ENCODE data around the gene CFAP46.
"Not testable (repeated sequence)": the region's sequence is repeated elsewhere in the genome, so short reads cannot be mapped to it uniquely, and the experiment has no call there.

CFAP46 gene

DNA sequence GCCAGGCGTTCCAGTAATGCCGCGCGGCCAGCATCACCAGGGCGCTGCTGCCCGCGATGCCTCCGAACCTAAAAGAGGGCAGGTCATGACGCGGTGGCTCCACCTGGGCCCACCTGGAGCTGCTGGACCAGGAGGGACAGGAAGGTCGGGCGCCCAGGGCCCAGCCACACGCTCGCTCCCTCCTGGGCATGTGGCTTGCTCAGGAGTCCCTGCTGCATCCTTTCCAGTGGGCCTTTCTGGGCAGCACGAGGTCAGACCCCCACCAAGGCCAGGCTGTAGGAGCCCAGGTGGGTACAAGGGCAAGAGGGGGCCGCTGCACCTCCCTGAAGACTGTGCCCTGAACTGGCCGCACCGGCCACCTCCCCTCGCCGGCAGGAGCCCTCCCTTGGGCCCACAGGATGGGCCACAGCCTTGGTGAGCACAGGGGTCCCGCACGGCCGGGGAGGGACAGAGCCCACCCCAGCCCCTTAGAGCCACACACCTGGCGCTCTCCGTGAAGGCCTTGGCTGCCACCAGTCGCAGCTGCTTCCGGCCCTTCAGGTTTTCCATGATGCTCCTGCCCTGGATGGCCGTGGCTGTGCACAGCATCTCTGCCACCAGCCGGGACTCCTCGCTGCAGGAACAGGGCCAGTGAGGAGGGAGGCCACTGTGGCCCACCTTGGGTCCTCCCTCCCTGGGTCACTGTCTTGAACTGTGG lies 43.2 kb downstream of the CFAP46 start:
- DNase-seq (ENCODE audit: low read depth in 2 of 2), result no peak

DNA sequence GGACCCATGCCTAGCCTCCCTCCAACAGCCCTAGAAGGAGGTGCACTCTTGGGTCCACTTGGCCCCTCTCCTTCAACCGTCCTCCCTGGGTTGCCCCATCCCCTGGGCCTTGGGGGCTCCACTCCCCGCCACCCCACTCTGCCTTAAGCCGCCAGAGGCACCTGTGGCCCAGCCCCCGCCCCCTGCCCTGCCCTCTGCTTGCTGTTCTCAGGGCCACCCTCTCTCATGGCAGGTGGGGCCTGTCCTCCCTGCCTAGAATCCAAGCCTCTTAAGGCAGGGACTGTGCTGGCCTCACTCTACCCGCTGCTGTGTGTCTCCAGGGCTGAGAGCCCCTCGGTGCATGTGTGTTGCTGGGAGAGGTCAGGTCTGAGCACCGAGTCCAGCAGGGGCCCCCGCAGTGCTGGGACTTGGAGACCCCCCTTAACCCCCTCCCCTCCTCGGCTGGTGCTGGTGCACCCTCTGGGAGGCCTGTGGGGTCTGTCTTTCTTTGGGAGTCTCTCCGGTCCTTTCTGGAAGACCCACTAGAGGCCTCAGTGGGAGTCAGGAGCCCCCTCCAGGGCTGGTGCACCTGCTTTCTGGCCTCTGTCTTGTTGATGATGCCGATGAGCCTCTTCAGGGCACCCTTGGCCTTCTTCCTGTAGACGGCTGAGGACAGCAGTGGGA lies 43.8 kb downstream of the CFAP46 start:
- DNase-seq (ENCODE audit: low read depth in 2 of 2), result no peak

DNA sequence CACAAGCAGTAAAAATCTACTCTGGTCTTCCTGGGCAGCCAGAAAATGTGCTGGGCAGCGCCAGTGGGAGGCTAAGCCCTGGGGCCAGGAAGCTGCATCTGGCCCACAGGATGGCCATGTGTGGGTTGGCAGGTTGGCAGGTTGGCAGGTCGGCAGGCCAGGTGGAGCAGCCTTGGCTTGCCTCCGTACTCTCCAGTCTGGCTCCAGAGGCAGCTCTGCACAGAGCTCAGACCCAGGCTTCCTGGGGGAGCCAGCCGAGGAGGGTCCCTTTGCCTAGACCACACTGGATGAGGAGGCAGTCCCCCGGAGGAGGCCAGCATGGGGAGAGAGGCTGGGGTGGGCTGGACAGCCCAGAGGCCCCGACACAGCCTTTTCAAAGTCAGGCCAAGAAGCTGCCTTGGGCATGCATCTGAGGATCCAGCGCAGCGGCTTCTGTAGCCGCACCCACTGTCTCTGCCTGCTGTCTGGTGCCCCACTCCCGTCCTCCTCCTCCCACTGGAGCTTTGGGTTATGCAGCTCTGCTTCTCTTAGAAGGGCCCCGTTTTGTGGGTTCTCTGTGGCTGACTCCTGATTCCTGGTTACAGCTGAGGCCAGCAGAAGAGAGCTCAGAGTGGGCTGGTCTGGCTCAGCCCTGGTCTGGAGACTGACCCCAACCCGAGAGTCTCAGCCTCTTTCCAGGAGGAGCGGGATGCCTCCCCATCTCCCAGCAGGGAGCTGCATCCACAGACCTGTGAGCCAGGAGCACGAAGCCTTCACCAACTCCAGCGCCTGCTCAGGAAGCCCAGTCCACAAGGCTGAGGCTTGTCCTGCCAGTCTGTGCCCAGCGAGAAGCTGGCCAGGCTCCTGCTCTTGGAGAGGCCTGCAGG lies 44.6 kb downstream of the CFAP46 start:
- no peak for DNase-seq (ENCODE audit: low read depth in 2 of 2)

DNA sequence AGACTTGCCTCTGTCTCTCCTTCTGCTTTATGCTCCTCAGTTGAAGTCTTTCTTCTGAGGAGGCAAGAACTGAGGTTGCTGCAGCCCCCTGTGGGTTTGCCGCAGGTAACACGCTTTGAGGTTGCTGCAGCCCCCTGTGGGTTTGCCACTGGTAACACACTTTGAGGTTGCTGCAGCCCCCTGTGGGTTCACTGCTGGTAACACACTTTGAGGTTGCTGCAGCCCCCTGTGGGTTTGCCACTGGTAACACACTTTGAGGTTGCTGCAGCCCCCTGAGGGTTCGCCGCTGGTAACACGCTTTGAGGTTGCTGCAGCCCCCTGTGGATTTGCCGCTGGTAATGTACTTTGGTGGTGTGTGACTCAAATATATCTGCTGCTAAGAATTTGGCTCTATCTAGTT lies 48.6 kb downstream of the CFAP46 start:
- not testable (repeated sequence) for DNase-seq (ENCODE audit: low read depth in 2 of 2)

DNA sequence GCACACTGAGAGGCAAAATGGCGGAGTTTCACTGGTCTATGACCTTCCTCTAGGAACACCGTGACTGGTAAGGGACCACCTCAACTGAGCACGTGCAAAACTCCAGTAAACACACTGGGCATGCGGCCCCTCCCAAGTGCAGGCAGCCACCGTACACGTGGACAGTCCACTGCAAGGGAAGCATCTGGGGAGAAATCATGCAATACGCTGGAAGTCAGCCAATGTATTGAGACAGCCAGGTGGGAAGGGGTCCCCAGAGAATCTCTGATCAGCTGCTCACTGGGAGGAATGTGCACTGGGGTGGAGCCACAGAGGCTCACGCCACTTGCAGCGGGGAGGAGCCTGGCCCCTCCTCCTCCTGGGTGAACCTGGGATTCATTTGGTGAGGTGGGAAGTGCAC lies 49.3 kb downstream of the CFAP46 start:
- no peak for DNase-seq (ENCODE audit: low read depth in 2 of 2)

DNA sequence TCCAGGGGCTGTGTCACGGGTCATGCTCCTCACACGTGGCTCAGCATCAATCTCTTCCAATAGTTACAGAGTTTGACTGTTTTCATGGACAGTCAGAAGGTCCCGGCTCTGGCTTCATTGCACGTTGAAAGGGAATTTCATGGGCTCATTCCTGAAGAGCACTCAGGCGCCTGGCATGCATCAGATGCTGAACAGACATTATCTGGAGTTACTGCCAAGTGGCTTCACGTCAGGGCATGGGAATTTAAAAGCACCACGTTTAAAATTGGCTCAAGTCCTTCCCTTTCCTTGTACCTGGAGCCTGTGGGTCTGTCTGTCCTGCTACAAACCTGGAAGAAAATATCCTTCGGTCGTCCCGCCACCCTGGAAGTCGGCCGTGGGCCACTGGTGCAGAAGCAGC lies 50.4 kb downstream of the CFAP46 start:
- no peak for DNase-seq (ENCODE audit: low read depth in 2 of 2)

DNA sequence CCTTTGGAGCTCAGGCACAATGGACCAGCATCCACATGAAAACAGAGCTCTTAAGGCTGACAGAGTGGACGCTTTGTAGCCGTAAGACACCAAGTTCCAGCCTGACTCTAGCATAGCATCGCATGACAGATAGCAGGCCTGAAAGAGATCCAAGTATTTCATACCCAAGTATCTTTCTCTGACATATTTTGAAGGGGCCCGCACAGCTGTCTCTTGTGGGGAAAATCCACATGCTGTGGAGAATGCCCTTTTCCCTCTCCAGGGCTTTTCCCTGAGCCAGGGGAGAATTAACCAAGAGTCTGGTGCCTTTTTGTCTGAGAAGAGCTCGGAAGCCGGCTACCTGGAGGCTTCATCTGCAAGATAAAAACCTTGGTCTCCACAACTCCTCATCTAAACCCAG lies 51.0 kb downstream of the CFAP46 start:
- no peak for DNase-seq (ENCODE audit: low read depth in 2 of 2)

DNA sequence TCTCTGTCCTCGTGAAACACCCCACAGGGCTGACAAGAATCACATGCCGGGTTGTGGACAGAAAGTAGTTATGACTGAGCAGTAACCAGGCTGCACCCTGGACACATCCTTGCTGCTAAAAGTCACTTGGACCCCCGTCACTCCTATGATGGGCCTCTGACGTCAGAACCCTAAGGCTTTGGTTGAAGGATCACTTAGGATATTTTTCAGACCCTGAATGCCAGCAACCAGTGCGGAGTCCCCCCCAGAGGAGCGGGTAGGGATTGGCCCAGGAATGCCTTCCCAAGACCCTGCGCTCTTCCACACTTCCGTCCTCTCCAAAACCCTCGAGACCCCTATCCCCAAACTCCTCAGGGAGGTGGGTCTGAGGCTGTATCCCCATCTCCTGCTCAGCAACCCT lies 52.1 kb downstream of the CFAP46 start:
- no peak for DNase-seq (ENCODE audit: low read depth in 2 of 2)

DNA sequence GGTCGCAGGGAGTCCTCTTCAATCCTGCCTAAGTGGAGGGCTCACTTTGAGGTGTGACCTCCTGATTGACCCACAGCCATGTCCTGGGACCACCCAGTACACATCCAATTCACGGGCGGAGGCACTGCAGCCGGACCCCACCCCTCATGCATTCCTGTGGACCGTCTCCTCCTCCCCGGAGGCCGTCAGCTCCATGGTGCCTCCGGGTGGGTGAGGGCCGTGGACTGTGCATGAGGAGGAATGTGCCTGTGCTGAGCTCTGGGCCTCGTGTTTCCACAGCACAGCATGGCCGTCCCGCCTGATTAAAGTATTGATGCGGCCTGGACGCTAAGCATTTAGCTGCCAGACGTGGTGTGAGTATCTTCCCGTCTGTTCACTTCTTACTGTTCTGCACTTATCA lies 52.8 kb downstream of the CFAP46 start:
- no peak for DNase-seq (ENCODE audit: low read depth in 2 of 2)

DNA sequence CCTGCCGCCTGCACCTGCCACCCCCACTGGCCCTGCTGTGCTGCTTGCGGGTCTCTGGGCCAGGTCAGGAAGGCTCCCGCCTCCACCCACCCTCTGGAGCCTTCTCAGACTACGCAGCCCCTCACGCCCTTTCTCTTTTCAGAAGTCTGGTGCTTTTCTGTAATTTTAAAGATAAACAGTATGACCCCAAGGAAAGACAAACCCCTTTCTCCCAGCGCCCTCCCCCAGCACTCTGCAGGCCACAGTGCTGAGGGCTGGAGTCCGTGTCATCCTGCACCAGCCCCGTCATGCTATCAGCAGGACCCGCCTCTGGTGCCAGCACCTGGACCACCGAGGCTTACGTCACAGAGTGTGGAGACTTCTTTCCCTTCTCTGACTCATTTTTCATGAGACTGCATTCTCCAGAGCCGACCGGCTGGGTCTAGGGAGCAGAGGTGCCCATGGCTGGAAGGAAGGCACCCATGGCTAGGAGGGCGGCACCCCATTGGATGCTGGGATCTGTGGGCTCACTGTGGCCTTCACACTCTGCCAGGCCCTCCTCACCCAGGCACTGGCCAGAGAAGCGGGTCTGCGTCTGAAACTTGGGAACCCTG lies 53.4 kb downstream of the CFAP46 start:
- DNase-seq (ENCODE audit: low read depth in 2 of 2), result no peak

DNA sequence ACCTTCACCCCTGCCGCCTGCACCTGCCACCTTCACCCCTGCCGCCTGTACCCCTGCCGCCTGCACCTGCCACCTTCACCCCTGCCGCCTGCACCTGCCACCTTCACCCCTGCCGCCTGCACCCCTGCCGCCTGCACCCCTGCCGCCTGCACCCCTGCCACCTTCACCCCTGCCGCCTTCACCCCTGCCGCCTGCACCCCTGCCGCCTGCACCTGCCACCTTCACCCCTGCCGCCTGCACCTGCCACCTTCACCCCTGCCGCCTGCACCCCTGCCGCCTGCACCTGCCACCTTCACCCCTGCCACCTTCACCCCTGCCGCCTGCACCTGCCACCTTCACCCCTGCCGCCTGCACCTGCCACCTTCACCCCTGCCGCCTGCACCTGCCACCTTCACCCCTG lies 53.9 kb downstream of the CFAP46 start:
- not testable (repeated sequence) for DNase-seq (ENCODE audit: low read depth in 2 of 2)

DNA sequence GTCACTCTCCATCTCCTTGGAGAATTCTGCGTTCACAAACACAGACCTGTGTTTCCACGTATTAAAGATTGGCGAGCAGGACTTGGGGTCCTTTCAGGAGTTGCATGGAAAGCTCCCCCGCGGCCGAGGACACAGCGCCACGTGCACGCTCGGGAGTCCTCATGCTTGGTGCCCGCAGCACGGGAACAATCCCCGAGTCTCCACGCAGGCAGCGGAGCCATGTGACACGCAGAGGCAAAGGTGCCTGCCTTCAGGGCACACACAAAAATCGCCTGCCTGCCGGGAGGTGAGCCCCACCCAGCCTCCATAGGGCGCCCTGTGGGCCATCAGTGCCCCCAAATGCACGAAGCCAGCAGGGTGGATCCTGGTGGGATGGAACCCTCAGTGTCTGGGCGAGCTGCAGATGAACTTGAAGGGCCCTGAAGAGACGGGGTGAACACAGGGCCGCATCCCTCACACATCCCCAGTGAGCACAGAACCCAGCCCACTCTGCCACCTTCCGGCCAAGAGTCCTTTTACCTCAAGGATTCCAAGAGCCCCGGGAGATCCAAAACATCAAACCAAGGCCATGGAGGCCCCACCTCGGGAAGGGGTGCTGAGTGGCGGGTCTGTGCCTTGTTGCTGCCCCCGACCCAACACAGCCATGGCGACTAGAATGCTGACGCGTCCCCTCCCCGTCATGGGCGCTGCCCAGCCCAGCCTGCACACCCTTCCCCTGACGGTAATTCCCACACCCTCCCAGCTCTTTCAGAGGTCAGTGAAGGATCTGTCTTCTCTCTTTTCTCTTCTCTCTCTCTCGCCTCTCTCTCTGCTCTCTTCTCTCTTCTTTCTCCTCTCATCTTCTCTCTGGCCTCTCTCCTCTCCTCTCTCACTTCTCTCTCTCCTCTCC lies 55.9 kb downstream of the CFAP46 start:
- no peak for DNase-seq (ENCODE audit: low read depth in 2 of 2)

DNA sequence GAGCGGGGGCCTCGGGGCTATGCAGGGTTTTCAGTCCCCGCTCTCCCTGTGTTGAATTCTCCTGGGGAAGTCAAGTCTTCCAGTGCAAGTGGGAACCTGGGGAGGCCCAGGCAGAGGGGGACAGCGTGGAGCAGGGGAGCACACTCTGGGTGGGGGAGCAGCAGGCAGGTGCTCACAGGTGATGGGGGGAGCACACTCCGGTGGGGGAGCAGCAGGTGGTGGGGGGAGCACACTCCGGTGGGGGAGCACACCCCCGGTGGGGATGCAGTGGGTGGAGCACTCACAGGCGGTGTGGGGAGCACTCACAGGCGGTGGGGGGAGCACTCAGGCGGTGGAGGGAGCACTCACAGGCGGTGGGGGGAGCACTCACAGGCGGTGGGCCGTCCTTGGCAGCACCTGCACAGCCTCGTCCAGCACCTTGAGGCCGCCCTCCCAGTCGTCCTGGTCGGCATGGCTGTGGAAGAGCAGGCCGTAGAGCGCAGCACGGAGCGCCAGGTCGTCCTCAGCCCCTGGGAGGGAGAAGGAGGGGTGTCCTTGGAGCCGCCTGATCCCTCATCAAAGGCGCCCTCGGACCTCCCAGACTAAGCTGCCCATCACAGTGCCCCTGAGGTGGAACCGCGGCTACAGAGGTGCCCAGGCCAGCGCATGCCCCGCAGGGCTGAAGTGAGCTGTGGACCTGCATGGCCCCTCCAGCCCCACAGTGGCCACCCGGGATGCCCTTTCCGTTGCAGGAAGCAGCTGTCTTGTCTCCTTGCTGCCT lies 56.7 kb downstream of the CFAP46 start:
- no peak for DNase-seq (ENCODE audit: low read depth in 2 of 2)

DNA sequence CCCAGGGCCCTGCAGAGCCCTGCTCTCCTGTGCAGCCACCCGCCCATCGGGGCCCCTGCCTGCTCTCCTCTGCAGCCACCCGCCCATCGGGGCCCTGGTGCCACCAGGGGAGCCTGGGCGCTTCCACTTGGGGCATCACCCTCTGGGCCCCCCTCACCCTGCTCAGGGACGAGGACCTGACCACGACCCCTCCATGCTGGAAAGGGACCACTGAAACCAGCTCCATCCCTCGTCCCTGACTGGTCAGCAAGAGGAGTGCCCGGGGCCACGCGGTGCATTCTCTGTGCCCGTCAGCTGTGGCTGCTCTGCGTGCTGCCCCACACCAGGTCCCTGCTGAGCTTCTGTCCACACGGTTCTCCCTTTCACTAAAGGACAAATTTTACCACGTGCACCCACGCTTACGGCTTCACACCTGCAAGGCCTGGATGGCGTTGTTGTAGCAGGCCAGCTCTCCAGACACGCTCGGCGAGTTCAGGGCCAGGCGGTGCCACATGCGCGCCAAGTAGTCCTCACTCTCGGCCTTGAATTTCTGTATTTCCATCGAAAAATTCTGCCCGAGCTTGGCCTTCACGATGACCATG lies 57.6 kb downstream of the CFAP46 start:
- no peak for DNase-seq (ENCODE audit: low read depth in 2 of 2)

DNA sequence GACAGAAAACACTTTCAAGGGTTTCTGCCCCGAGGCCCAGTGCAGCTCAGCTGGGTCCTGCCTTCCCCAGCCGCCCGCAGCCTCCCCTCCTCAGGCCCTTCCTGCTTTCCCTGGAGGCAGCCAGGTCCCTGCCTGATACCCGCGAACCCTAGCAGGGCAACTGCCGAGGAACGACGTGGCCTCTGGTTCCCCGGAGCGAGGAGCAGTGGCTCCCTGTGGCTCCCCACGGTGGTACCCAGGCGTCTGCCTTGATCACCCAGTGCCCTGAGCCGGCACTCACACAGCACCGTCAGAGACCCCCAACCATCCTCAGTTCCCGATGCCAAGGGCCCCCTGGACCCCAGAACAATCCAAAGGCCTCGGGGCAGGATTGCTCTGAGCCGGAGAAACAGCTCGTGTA lies 58.3 kb downstream of the CFAP46 start:
- no peak for DNase-seq (ENCODE audit: low read depth in 2 of 2)

DNA sequence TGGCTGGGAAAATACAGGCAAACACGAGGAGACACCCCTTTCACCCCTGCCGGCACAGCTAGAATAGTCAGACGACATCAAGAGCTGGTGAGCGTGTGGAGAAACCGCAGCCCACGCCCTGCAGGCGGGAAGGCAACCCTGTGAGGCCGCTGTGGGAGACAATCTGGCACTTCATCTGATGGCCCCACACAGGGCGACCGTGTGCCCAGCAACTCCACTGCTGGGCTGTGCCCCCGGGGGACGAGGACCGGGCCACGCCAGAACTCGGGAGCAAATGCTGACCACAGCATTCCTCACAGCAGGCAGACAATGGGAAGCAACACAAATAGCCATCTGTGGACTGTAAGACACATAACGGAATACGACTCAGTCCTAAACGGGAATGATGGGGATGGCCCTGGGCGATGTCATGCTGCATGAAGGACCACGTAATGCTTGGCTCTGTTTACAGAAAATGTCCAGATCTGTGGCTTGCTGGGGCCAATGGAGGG lies 58.9 kb downstream of the CFAP46 start:
- no peak for DNase-seq (ENCODE audit: low read depth in 2 of 2)

DNA sequence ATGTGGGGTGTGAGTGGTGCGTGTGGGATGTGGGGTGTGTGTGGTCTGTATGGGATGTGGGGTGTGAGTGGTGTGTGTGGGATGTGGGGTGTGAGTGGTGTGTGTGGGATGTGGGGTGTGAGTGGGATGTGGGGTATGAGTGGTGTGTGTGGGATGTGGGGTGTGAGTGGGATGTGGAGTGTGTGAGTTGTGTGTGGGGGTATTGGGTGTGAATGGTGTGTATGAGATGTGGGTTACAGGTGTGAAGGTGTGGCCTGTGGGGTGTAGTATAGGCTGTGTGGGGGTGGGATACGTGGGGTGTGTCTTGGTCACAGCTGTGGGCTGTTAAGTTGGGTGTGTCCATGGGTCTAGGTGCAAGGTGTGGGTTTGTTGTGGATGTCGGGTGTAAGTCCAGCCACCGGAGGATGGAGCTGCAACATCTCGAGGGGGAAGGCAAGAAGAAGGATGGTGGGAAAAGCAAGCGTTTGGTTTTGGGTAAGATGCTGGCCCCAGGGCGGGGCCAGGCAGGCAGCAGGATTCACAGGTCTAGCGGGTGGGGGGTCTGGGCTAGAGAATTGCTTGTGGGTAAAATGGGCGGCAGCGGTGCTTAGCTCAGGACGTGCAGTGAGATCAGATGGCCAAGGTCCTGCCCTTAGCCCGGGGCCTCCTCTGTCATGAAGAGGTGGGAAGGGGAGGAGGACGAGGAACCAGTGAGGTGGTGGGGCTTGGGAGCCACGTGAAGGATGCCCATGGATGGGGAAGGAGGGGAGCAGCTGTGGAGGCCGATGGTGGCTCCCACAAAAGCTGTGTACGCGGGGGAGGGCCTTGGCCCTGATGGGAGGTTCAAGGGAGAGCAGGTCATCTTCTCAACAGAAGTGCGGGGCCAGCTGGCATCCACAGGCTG lies 60.1 kb downstream of the CFAP46 start:
- no peak for DNase-seq (ENCODE audit: low read depth in 2 of 2)

DNA sequence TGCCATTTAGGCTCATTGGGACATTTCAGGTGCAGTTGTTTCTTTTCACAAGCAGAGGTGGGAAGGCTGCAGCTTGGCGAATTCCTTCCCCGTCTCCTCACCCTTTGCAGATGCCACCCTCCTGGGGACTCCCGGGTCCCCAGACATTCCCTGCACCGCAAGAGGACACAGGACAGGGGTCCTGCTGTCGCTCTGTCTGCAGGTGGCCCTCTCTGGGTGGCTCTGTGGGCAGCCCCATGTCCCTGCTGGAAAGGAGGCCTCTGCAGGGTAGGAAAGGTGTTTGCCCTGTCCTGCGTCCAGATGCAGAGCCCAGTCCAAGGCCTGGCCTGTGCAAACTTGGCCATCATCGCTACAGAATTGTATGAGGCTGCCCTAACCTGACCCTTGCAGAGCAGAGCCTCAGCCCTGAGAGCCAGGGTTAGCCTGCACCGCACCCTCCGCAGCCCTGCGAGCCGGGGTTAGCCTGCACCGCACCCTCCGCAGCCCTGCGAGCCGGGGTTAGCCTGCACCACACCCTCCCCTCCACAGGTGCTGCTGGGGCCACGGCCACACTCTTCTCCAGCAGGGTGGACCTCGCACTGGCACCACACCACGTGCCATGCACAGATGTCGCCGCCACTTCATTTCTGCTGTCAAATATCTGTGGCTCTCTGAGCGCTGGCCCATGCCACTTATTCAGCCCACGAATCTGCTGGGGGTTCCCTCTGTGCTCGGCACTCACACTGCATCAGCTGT lies 61.0 kb downstream of the CFAP46 start:
- DNase-seq (ENCODE audit: low read depth in 2 of 2), result no peak

Measured in stimulated activated CD4-positive, alpha-beta T cell treated with anti-CD3 and anti-CD28 coated beads, Interleukin-4, amount 100 ng/mL, for 48 hours (primary cell).